ENCODE data around the gene CD163L1. TPM values are rescaled to one million over a fixed set of nuclear protein-coding genes. Genes with fewer than 3 reads are reported as not detected.

Gene CD163L1
- total RNA-seq, 4 donors from 2014 or later: 3.8 to 194 (median 16.4) TPM

GRCh38 chr12:7434670-7435069, 9.3 kb downstream of the CD163L1 start:
- Histone ChIP-seq H3K27ac (no peak overlapping the region), H3K36me3 (no peaks in the 10 kb centered on the region), H3K4me3 (no peak overlapping the region), H3K4me1 (no peaks in the 10 kb centered on the region), H3K27me3 (no peaks in the 10 kb centered on the region), H3K9me3 (no peaks in the 10 kb centered on the region)
- no peak for TF ChIP-seq CTCF (IDR thresholded peaks at IDR 0.05)
- no peak for TF ChIP-seq POLR2A (IDR thresholded peaks at IDR 0.05)
- DNase-seq: no peak

- no peak for DNase-seq
- Histone ChIP-seq H3K9me3 (no peaks in the 10 kb centered on the region), H3K4me1 (no peaks in the 10 kb centered on the region), H3K27ac (no peak overlapping the region), H3K36me3 (no peaks in the 10 kb centered on the region), H3K27me3 (no peaks in the 10 kb centered on the region), H3K4me3 (no peak overlapping the region)
- TF ChIP-seq CTCF (IDR thresholded peaks at IDR 0.05) (no peak), POLR2A (IDR thresholded peaks at IDR 0.05) (no peak)
Measured at GRCh38 chr12:7433276-7433822, 10.6 kb downstream of the CD163L1 start.

- H3K9me3 ChIP-seq: no peaks in the 10 kb centered on the region
- H3K4me1 ChIP-seq: no peaks in the 10 kb centered on the region
- no peaks in the 10 kb centered on the region for H3K27me3 ChIP-seq
- DNase-seq: no peak
- TF ChIP-seq CTCF (IDR thresholded peaks at IDR 0.05) (no peak), POLR2A (IDR thresholded peaks at IDR 0.05) (no peak)
- H3K36me3 ChIP-seq: no peaks in the 10 kb centered on the region
- no peak overlapping the region for H3K27ac ChIP-seq
- no peak overlapping the region for H3K4me3 ChIP-seq
Measured at GRCh38 chr12:7431993-7432685, 11.8 kb downstream of the CD163L1 start.

- no peak for DNase-seq
- TF ChIP-seq POLR2A (IDR thresholded peaks at IDR 0.05): no peak
- no peak for TF ChIP-seq CTCF (IDR thresholded peaks at IDR 0.05)
- no peaks in the 10 kb centered on the region for H3K36me3 ChIP-seq
- no peak overlapping the region for H3K4me3 ChIP-seq
- no peaks in the 10 kb centered on the region for H3K4me1 ChIP-seq
- no peaks in the 10 kb centered on the region for H3K9me3 ChIP-seq
- no peaks in the 10 kb centered on the region for H3K27me3 ChIP-seq
- no peak overlapping the region for H3K27ac ChIP-seq
Measured at GRCh38 chr12:7411343-7411742, 32.6 kb downstream of the CD163L1 start.

GRCh38 chr12:7404275-7404674, 39.7 kb downstream of the CD163L1 start:
- Histone ChIP-seq H3K4me1 (no peaks in the 10 kb centered on the region), H3K4me3 (no peak overlapping the region), H3K9me3 (no peaks in the 10 kb centered on the region), H3K36me3 (no peaks in the 10 kb centered on the region), H3K27me3 (no peaks in the 10 kb centered on the region), H3K27ac (no peak overlapping the region)
- no peak for DNase-seq
- TF ChIP-seq CTCF (IDR thresholded peaks at IDR 0.05): no peak
- TF ChIP-seq POLR2A (IDR thresholded peaks at IDR 0.05): no peak

Data from Peyer's patch (tissue), 4 donors.